ENCODE data around the gene TAS2R60.
"Not testable (repeated sequence)": the region's sequence is repeated elsewhere in the genome, so short reads cannot be mapped to it uniquely, and the experiment has no call there.

The TAS2R60 gene

GRCh38 chr7:143444063-143444782 lies 970 bp downstream of the TAS2R60 start:
- DNase-seq (ENCODE audit: low read depth) = no peak

DNA sequence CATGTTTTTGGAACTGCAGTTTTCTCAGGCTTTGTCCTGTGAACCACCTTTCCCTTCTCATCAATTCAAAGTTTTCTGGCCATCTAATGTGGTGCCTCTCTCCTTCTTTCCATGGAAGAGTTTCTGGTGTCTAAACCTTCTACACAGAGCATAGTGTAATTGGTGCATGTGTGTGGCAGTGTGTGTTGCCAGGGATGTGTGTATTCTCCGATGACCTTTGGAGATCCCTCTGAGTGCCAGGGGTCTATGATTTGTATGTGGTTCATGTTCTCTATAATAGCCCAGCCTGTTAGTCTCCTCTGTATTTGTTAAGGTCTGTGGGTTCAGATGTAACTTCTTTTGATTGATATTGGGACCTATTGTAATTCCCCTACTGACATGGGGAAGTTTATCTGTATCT lies 1.5 kb downstream of the TAS2R60 start:
- DNase-seq (ENCODE audit: low read depth) = no peak

GRCh38 chr7:143447466-143447865 lies 4.2 kb downstream of the TAS2R60 start:
- no peak for DNase-seq (ENCODE audit: low read depth)

- DNase-seq (ENCODE audit: low read depth) = no peak
Measured at GRCh38 chr7:143448429-143448828, 5.2 kb downstream of the TAS2R60 start.

DNA sequence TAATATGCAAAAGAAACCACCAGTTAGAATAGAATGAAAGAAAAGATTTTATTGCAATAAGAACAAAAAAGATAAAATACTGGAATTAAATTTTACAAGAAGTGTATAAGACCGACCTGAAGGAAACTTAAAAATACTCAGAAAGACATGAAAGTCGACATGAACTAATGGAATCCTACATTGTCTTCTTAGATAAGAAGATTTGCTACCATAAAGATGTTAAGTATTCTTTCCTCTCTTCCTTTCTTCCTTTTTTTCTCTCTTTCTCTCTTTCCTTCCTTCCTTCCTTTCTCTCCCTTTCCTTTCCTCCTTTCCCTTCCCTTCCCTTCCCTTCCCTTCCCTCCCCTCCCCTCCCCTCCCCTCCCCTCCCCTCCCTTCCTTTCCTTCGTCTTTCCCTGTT lies 6.5 kb downstream of the TAS2R60 start:
- DNase-seq (ENCODE audit: low read depth) = no peak

- no peak for DNase-seq (ENCODE audit: low read depth)
Measured at GRCh38 chr7:143451122-143451521, 7.9 kb downstream of the TAS2R60 start.

- DNase-seq (ENCODE audit: low read depth) = no peak
Measured at GRCh38 chr7:143451746-143452145, 8.5 kb downstream of the TAS2R60 start.

- DNase-seq (ENCODE audit: low read depth) = no peak
Measured at GRCh38 chr7:143452495-143452894, 9.2 kb downstream of the TAS2R60 start.

GRCh38 chr7:143454091-143454680 lies 10.9 kb downstream of the TAS2R60 start:
- DNase-seq (ENCODE audit: low read depth) = no peak

GRCh38 chr7:143455491-143455890 lies 12.2 kb downstream of the TAS2R60 start:
- no peak for DNase-seq (ENCODE audit: low read depth)

- no peak for DNase-seq (ENCODE audit: low read depth)
Measured at GRCh38 chr7:143455942-143456341, 12.7 kb downstream of the TAS2R60 start.

- DNase-seq (ENCODE audit: low read depth) = no peak
Measured at GRCh38 chr7:143456992-143457793, 13.9 kb downstream of the TAS2R60 start.

DNA sequence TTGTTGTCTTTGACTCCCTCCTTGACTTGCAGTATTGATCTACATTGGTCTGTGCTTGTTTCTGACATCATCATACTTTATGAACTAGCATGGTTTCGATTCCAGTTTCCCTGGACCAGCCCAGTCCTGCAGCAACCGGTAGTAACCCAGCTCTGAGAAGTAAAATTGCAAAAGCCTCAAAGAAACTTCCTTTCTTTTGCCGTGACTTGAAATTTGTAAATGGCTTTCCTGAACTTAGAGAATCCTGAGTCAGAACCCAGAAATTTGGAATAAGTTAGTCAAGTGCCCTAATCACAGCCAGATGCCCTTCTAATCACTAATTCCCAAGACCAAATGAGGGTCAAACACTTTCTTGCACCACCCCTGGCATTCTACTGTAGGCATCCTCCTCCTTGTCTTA lies 15.0 kb downstream of the TAS2R60 start:
- DNase-seq (ENCODE audit: low read depth) = no peak

- DNase-seq (ENCODE audit: low read depth) = no peak
Measured at GRCh38 chr7:143458681-143459080, 15.4 kb downstream of the TAS2R60 start.

DNA sequence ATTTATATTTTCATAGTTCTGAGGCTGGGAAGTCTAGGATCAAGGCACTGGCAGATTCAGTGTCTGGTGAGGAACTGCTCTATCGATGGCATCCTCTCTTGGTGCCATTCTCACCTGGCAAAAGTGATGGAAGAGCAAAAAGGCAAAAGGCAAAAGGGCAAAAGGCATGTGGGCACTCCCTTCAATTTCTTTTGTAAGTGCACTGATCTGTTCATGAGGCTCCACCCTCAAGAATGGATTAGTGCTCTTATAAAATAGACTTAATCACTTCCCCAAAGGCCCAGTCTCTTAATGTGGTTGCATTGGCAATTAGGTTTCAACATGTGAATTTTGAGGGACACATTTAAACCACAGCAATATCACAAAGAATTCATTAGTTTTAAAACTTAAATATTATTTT lies 16.1 kb downstream of the TAS2R60 start:
- DNase-seq (ENCODE audit: low read depth) = no peak

DNA sequence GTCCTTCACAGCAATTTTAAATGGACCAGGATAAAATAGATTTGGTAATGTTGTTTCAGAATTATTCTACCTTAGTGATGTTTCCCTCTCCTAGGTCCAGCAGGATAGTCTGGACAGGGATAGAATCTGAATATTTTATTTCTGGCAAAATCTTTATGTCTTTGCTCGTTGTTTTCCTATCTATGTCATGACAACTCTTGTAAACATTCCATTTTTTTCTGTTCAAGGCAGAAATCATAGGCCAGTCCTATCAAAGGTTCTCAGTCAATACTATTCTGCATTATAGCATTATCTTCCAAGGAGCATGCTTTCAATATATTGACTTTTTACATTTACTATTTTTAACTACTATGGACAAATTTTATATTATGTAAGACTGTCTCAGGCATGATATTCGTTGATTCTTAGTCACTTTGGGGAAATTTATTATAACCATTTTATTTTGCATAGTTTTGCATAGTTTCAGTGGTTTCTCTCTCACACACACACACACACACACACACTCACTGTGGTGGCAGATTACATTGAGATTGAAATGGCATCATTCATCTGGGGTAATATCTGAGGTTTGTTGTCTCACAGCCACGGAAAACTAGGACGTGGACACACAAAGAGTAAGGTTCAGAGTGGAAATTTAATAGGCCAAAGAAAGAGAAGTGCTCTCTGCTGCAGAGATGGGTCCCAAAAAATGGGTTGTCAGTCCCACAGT lies 17.2 kb downstream of the TAS2R60 start:
- no peak for DNase-seq (ENCODE audit: low read depth)

- DNase-seq (ENCODE audit: low read depth) = no peak
Measured at GRCh38 chr7:143462045-143462444, 18.8 kb downstream of the TAS2R60 start.

GRCh38 chr7:143463556-143463955 lies 20.3 kb downstream of the TAS2R60 start:
- no peak for DNase-seq (ENCODE audit: low read depth)

GRCh38 chr7:143463957-143464356 lies 20.7 kb downstream of the TAS2R60 start:
- DNase-seq (ENCODE audit: low read depth) = no peak

- no peak for DNase-seq (ENCODE audit: low read depth)
Measured at GRCh38 chr7:143467724-143468123, 24.5 kb downstream of the TAS2R60 start.

DNA sequence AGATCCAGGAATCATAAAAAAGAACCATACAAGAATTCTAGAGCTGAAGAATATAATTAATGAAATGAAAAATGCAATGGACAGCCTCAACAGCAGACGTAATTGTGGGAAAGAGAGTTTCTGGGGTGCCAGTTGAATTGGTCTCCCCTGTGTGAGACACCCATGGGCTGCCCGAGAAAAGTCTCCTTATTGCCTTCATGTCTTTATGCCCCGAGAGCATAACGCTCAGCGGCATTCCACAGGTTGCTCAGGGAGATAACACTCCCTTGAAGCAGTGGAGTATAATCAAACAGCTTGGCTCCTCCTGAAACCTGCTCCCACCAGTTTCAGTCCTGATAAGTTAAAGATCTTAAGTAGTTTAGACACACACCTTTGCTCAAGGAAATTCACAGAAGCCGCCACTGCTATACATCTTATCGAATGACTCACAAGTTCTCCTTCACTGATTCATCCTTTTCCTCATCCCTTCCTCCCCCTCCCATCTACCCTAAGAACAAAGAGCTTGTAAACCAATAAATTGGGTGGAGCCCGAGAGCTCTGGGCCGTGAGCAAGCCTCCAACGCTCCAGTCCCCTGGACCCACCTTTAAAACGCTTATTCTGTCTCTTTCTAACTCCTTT lies 28.9 kb downstream of the TAS2R60 start:
- DNase-seq (ENCODE audit: low read depth) = not testable (repeated sequence)

All from T-helper 22 cell (primary cell).